Thoracic aorta (tissue), 2 donors: ENCODE measurements around the gene TLR5. TPM values are rescaled to one million over a fixed set of nuclear protein-coding genes. Genes with fewer than 3 reads are reported as not detected.

Experiments
- ATAC-seq: fragments of 150-250 bp; one replicate; pipeline ENCODE4 v1.8.0; 2017; ENCODE audit warnings: low read depth; ENCODE audit not compliant: insufficient number of reproducible peaks, low FRiP score
- DNase-seq: peaks from one replicate; pipeline ENCODE4 v3.0.0-alpha.2; 2020; ENCODE audit warnings: low spot score
- H3K27ac ChIP-seq, 2 donors: fragments of 200-600 bp; sonication (generic); 1 replicate in 1 of 2; 2 replicates in 1 of 2; pipeline ENCODE4 v1.5.1; 2016; ENCODE audit warnings: mild to moderate bottlenecking in 2 of 2, moderate library complexity in 2 of 2
- H3K27me3 ChIP-seq: fragments of 200-600 bp; sonication (generic); replicated peaks from 2 replicates; pipeline ENCODE4 v1.6.0; 2016; ENCODE audit warnings: mild to moderate bottlenecking; ENCODE audit not compliant: insufficient read depth
- H3K36me3 ChIP-seq: fragments of 200-600 bp; sonication (generic); one replicate; pipeline ENCODE4 v1.5.1; 2016
- H3K4me1 ChIP-seq, 2 donors: fragments of 200-600 bp; sonication (generic); 1 replicate in 1 of 2; 2 replicates in 1 of 2; pipeline versions ENCODE4 v1.5.1 to v1.6.0; 2016; ENCODE audit warnings: low read depth in 2 of 2, mild to moderate bottlenecking in 1 of 2; ENCODE audit not compliant: control insufficient read depth in 1 of 2
- H3K4me3 ChIP-seq: fragments of 200-600 bp; sonication (generic); 2 replicates; pipeline ENCODE4 v1.5.1; 2016; ENCODE audit warnings: mild to moderate bottlenecking
- H3K9me3 ChIP-seq: fragments of 200-600 bp; sonication (generic); 2 replicates; pipeline ENCODE4 v1.5.1; 2016
- total RNA-seq, 2 donors: library from RNA; depleted of rRNA; stranded (reverse); fragments of >200 nt; gene quantifications; one replicate each; pipeline versions ENCODE4 v1.1.0 to v1.2.3, GENCODE V29; 2016
- TF ChIP-seq, protein P1 (sequence below): fragments of 200-600 bp; sonication (generic); IDR thresholded peaks from one replicate; pipeline ENCODE4 v1.5.1; 2019; ENCODE audit warnings: antibody characterized with exemption

TLR5 gene
- total RNA-seq, 2 donors from 2014 or later, result 5.4 to 20.2 TPM

DNA sequence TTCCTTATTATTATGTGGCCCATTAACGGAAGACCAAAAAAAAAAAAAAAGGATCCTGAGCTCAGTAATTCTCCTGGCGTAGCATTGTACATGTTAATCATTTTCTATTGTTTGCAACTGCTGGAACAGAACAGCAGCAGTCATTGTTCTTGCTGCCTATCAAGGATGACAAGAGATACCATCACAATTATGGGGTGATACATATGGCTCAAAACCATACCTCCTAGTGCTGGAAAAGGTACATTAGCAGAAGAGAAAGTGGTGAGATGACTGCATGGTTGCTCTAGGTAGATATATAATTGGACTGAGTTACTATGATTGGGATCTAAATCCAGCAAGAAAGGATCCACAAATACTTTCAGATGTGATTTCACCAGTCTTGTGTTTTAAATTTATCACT lies 13.3 kb upstream of the TLR5 start:
- H3K27ac ChIP-seq, result no peak overlapping the region
- ATAC-seq (no peak), DNase-seq (no peak)
- H3K27me3 ChIP-seq, result no peaks in the 10 kb centered on the region
- H3K4me1 ChIP-seq, result no peaks in the 10 kb centered on the region
- H3K36me3 ChIP-seq, result no peaks in the 10 kb centered on the region
- no peaks in the 10 kb centered on the region for H3K9me3 ChIP-seq
- TF ChIP-seq, protein P1, sequence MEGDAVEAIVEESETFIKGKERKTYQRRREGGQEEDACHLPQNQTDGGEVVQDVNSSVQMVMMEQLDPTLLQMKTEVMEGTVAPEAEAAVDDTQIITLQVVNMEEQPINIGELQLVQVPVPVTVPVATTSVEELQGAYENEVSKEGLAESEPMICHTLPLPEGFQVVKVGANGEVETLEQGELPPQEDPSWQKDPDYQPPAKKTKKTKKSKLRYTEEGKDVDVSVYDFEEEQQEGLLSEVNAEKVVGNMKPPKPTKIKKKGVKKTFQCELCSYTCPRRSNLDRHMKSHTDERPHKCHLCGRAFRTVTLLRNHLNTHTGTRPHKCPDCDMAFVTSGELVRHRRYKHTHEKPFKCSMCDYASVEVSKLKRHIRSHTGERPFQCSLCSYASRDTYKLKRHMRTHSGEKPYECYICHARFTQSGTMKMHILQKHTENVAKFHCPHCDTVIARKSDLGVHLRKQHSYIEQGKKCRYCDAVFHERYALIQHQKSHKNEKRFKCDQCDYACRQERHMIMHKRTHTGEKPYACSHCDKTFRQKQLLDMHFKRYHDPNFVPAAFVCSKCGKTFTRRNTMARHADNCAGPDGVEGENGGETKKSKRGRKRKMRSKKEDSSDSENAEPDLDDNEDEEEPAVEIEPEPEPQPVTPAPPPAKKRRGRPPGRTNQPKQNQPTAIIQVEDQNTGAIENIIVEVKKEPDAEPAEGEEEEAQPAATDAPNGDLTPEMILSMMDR, result no peak
- H3K4me3 ChIP-seq, result no peak overlapping the region

DNA sequence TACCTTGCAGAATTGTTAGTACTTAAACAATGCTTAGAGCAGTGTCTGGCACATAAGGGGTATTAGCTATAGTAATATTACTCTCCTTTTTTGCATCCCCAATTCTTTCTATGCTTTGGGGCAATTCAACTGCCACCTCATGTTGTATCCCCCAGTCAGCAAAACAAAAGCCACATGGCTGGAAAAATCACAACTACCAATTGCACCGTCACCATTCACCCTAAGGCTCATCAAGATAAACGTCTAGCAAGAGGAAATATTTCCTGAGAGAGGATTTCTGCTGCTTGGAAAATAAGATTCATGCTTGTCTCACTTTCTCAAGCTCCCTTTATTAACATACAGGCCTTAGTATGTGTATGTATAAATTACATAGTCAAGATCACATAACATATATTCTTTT lies 12.1 kb upstream of the TLR5 start:
- ATAC-seq (no peak), DNase-seq (no peak)
- Histone ChIP-seq H3K36me3 (no peaks in the 10 kb centered on the region), H3K4me1 (no peaks in the 10 kb centered on the region), H3K27ac (no peak overlapping the region), H3K9me3 (no peaks in the 10 kb centered on the region), H3K27me3 (no peaks in the 10 kb centered on the region), H3K4me3 (no peak overlapping the region)
- TF ChIP-seq, protein P1, result no peak

DNA sequence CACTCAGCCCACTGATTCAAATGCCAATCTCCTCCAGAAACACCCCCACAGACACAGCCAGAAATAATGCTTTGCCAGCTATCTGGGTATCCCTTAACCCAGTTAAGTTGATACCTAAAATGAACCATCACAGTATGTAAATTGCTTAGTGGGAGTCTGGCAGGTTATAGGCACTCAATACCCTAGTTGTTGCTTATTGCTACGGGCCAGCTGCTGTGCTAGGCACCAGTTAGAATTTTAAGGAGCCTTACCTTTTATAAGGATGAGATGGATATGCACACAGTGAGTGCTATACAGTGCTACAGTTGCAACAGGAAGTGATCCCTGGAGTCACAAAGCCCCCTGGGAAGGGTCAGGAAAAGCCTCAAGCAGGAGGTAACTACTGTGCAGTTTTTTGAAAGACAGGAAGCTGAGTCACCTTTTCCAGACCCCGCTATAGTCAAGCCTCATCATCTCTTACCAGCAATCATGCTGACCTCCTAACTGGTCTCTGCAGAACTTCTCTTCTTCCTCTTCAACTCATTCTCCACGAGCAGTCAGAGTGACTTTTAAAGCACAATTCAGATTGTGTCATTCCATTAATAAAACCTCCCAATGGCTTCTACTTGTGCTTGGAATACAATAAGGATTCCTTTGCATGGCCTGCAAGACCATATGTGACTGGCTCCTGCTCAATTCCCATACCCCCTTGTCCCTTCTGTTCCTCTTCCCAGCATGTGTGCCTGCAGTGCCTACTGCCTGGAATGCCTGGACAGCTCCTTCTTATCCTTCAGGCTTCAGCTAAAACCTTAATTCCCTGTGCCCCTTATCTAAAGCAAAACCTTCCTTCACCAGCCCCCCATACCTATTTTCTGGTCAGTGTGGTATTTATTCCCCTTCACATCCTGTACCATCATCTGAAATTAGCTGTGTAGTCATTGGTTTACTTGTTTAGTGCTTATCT lies 10.4 kb upstream of the TLR5 start:
- no peak for DNase-seq
- no peak overlapping the region for H3K4me3 ChIP-seq
- H3K4me1 ChIP-seq, result no peaks in the 10 kb centered on the region
- TF ChIP-seq, protein P1, result no peak
- no peak overlapping the region for H3K27ac ChIP-seq
- H3K36me3 ChIP-seq, result no peaks in the 10 kb centered on the region
- H3K27me3 ChIP-seq, result no peaks in the 10 kb centered on the region
- ATAC-seq, result no peak
- H3K9me3 ChIP-seq, result no peaks in the 10 kb centered on the region

DNA sequence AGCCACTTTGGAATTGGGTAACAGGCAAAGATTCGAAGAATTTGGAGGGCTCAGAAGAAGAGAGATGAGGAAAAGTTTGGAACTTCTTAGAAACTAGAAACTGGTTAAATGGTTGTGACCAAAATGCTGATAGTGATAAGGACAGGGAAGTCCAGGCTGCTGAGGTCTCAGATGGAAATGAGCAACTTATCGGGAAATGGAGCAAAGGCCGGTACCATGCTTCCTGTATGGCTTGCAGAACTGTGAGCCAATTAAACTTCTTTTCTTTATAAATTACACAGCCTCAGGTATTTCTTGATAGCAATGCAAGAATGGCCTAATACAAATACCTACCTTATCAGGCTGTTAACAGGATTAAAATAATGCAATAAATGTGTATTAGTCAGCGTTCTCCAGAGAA lies 9.4 kb upstream of the TLR5 start:
- Histone ChIP-seq H3K36me3 (no peaks in the 10 kb centered on the region), H3K27ac (no peak overlapping the region), H3K4me1 (no peaks in the 10 kb centered on the region), H3K27me3 (no peaks in the 10 kb centered on the region), H3K9me3 (no peaks in the 10 kb centered on the region), H3K4me3 (no peak overlapping the region)
- ATAC-seq (no peak), DNase-seq (no peak)
- TF ChIP-seq, protein P1, result no peak

DNA sequence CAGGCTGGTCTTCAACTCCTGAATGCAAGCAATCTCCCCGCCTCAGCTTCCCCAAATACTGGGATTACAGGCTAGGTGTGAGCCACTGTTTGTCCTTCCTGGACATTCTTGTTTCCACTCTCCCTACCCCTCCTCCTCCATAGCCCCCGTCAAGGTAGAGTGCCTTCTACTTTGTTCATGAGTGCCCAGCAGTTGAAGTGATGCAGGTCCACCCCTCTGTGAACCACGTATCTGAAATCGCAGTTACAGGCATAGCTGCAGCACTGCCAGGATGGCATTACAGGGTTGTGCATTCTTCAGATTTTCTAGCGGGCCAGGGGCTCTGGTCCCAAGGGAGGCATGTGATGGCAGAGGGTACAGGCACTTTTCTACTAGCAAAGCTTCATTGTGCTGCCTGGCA lies 7.4 kb upstream of the TLR5 start:
- Histone ChIP-seq H3K27me3 (no peaks in the 10 kb centered on the region), H3K4me1 (no peaks in the 10 kb centered on the region), H3K36me3 (no peaks in the 10 kb centered on the region), H3K4me3 (no peak overlapping the region), H3K9me3 (no peaks in the 10 kb centered on the region), H3K27ac (no peak overlapping the region)
- TF ChIP-seq, protein P1, result no peak
- ATAC-seq (no peak), DNase-seq (no peak)
